Activated CD4-positive, alpha-beta T cell treated with anti-CD3 and anti-CD28 coated beads, Interleukin-2, amount 50 U/mL, for 24 hours (primary cell): ENCODE data around the gene PXT1.

Experiments
- DNase-seq, 2 donors: peaks; one replicate each; pipeline ENCODE4 v3.0.0-alpha.2; 2020; ENCODE audit warnings: low read depth in 1 of 2, low spot score in 1 of 2

Gene PXT1

GRCh38 chr6:36392621-36393020 is 50.0 kb downstream of the PXT1 start:
- no peak for DNase-seq

GRCh38 chr6:36389353-36389752 is 53.3 kb downstream of the PXT1 start:
- DNase-seq, result no peak

- peak in 1 of 2 donors; percentile 10 for DNase-seq
These were observed 55.0 kb downstream of the PXT1 start, which contains the start of gene ETV7 for GRCh38 chr6:36387440-36388303. Gene ETV7, minus strand, starts transcription at chr6:36387669. Its CDS starts 128 bp downstream, at chr6:36387541.

GRCh38 chr6:36386495-36387439 is 55.9 kb downstream of the PXT1 start:
- DNase-seq, result no peak

- DNase-seq, result no peak
These were observed 58.6 kb downstream of the PXT1 start for GRCh38 chr6:36384095-36384494.

DNA sequence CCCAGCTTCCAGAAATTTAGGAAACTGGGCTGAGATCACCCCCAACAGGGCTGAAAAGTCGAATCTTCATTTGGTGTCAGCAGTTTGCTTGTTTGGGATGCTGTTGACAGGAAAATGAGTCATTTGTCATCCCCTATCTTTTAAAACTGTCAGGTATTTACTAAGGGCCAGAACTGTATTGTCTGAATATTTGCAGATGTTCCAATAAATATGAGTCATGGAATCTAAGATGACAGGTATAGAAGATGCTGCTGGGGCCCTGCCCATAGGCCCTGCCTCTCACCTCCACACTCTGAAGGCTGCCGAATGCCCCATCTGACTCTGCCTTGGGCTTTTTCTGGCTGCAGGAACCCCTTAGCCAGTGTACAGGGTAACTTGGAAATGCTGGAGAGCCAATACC is 59.0 kb downstream of the PXT1 start:
- DNase-seq, result no peak

- DNase-seq, result no peak
These were observed 59.7 kb downstream of the PXT1 start for GRCh38 chr6:36382976-36383375.

DNA sequence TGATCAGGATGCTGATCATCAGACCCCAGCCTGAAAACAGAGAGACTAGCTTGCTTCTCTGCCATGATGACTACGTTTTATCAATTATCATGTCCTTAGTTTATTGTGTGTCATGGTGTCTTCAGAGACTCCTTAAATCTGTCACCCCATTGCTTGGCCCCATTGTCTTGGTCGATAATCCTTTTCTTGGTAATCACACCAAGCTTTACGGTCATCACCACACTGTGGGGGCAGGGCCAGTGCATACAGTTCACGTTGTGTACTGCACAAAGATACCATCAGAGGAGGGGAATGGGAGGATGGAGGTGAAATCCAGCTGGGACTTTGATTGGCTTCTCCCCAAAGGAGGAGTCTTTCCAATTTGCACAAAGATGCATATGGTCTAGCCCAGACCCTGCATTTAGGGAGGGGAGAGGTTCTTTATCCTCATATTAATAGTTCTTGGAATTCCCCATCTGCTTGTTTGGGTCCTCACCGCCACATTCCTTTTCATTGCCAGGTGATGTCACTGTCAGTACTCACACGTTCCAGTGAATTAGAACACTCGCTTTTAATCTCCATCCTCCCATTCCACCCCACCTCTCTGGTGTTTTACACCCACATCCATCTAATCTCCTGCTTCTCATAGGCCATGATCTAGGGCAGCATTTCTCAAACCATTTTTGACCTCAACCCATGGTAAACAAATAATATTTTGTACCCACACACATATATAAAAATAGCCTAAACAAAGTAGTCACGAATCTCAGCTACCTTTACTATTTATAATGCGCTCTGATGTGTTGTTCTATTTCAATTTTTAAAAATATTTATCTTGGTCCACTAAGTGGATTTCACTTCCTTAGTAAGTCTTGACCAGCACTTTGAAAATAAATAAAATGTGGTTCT is 60.9 kb downstream of the PXT1 start:
- no peak for DNase-seq

GRCh38 chr6:36380166-36380565 is 62.5 kb downstream of the PXT1 start:
- DNase-seq, result no peak

DNA sequence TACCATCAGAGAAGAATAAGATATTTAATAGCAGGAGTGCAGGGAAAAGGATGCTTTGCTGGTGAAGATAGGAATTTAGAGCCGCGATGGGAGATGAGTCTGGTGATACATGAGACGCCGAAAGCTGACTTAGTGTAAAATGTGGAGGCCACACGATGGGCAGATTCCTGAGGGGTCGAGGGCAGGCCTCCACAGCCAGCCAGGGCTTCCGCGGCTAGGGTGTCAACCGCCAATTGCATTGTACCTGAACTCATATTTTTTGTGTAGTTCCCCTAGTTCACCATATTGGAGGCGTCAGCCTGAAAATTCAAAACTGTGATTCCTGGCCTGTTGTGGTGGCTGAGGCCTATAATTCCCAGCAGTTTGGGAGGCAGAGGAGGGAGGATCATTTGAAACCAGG is 63.7 kb downstream of the PXT1 start:
- no peak for DNase-seq

GRCh38 chr6:36378243-36378920 is 64.3 kb downstream of the PXT1 start:
- DNase-seq, result no peak

DNA sequence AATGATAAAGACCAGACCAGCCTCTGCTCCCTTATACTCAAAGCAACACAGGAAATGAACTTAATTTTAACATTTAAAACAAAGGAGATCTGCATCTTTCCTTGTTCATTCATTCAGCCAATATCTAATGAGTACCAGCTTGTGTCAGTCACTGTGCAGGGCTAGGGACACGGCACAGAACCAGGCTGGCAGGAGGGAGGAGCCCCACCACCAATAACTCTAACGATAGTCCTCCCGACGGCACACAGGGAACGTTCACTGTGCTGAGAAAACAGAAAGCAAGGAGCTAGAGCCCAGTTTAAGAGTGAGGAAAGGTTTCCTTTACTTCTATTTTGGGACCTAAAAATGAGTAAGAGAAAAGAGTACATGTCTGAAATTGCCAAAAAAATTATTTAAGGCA is 65.1 kb downstream of the PXT1 start:
- no peak for DNase-seq

DNA sequence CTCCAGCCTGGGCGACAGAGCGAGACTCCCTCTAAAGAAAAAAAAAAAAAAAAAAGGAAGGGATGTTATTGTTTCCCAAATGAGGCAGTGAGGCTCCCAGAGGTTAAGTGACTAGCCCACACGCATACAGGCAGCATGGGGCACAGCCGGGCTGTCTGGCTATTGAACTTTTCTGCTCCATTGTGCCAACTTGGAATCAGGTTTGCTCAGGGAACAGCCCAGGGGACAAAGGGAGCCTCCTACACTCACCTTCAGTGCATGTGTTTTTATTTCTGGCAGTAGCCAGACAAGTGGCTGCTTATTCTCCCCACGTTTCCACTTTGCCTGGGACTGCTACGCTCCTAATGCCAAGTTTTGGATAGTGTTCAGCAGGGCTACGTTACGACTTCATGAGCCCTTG is 65.9 kb downstream of the PXT1 start:
- DNase-seq, result no peak

- DNase-seq, result no peak
These were observed 66.5 kb downstream of the PXT1 start for GRCh38 chr6:36376183-36376582.

GRCh38 chr6:36375644-36376155 is 67.0 kb downstream of the PXT1 start:
- no peak for DNase-seq

DNA sequence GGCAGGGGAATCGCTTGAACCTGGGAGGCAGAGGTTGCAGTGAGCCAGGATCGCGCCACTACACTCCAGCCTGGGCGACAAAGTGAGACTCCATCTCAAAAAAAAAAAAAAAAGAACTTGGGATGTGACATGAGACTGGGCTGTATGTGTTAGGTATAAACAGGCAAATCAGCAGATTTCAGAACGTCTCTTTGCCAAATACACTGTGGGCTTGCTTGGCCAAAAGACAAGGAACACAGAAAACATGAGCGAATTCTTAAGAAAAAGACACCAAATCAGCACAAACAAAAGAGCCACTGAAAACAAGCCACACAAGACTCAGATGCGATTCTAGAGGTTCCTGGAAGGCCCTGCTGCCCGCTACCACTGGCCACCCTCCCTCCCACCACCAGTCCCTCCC is 67.7 kb downstream of the PXT1 start:
- no peak for DNase-seq

GRCh38 chr6:36374194-36374593 is 68.5 kb downstream of the PXT1 start:
- DNase-seq, result no peak

DNA sequence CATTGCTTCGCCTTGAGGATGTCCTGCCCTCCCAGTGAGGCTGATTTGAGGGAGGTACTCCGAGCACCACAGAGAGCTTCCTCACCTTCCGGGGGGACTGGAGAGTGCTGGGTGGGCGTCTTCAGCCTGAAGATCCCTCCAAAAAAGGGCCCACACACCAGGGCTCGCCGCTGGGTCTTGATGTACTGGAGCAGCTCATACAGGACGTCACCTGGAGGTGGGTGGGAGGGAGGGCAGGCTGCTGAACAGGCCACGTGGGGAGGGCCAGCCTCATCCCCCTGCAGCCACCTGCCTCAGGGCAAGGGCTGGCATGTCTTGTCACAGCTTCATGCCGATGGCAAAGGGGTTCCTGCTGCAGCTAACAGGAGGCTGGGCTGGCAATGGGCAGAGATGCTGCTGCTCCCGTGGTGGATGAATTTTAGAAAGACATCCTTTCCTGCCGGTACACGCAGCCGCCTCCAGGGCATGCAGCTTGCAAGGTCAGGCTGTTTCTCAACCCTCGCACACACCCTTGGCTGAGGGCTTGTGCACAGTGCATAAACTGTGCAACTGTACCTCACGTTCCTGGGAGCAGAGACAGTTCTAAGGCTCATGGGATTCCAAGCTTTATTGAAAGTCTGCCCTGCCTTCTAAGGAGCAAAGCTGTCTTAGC is 69.2 kb downstream of the PXT1 start:
- no peak for DNase-seq

DNA sequence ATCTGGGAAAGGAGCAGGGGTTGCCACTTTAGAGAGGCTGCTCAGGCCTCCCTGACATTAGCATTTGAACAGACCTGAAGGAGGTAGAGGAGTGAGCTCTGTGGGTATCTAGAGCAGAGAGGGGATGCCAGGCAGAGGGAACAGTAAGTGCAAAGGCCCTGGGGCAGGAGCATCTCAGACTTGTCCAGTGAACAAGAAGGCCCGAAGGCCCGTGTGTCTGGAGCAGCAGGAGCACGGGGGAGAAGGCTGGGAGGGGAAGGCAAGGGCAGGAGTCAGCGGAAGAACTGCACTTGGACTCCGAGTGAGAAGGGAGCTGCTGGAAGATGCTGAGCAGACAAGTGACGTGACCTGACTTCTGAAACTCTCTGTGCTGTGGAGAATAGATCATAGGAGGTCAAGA is 70.6 kb downstream of the PXT1 start:
- DNase-seq, result no peak

DNA sequence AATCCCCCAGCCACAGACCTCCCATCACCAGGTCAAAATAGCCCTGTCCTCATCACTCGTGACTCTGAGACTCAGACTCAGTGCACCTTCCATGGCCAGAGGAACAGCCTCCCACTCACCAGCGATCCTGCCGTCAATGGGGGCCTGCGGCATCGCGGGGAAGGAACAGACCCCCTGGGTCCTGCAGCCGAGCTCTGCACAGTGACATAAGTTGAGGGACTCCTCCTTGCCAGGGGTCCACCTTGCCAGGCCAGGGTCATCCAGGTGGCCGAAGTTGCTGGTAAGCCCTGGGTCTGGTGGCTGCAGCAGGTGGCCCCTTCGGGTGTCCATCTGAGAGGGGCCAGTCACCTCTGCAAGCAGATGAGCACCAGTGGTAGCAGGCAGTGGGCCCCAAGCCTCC is 71.4 kb downstream of the PXT1 start:
- DNase-seq, result no peak
